Activated CD8-positive, alpha-beta T cell treated with anti-CD3 and anti-CD28 coated beads for 36 hours (primary cell): Measurements from ENCODE around the gene FAM47E. TPM values are rescaled to one million over a fixed set of nuclear protein-coding genes. Genes with fewer than 3 reads are reported as not detected.

Source experiments
- ATAC-seq: fragments of 200-7000 bp; cut with Tn5 transposase; one replicate; pipeline ENCODE4 v1.10.0; 2021; ENCODE audit warnings: mild to moderate bottlenecking, moderate library complexity
- CTCF ChIA-PET: fragments of 350-600 bp; sonication (Branson Sonifier 250); formaldehyde crosslinking; loops from one replicate; lab custom pipeline; 2021; ENCODE audit warnings: antibody characterized with exemption; lab: Charles Lee
- POLR2A ChIA-PET: fragments of 350-600 bp; sonication (Branson Sonifier 250); formaldehyde crosslinking; loops from one replicate; lab custom pipeline; 2021; ENCODE audit warnings: antibody characterized with exemption; lab: Charles Lee
- DNase-seq: peaks from one replicate; pipeline ENCODE4 v3.0.0-alpha.2; 2020
- H3K27ac Mint-ChIP-seq: one replicate; pipeline ENCODE4 v1.8.0; 2021; ENCODE audit warnings: mild to moderate bottlenecking, mixed read lengths
- H3K27me3 Mint-ChIP-seq: one replicate; pipeline ENCODE4 v1.8.0; 2021; ENCODE audit warnings: mixed read lengths
- H3K36me3 Mint-ChIP-seq: one replicate; pipeline ENCODE4 v1.8.0; 2021; ENCODE audit warnings: low read depth, mixed read lengths
- H3K4me1 Mint-ChIP-seq: one replicate; pipeline ENCODE4 v1.8.0; 2021; ENCODE audit warnings: low read depth, mixed read lengths
- H3K4me3 Mint-ChIP-seq: one replicate; pipeline ENCODE4 v1.8.0; 2021; ENCODE audit warnings: mild to moderate bottlenecking, moderate library complexity, mixed read lengths
- H3K9me3 Mint-ChIP-seq: one replicate; pipeline ENCODE4 v1.8.0; 2021; ENCODE audit warnings: mixed read lengths
- CTCF ChIP-seq: fragments of 200-600 bp; IDR thresholded peaks from one replicate; pipeline ENCODE4 v1.8.0; 2022; ENCODE audit warnings: antibody characterized with exemption, mild to moderate bottlenecking
- intact Hi-C: fragments of 100-400 bp; cut with micrococcal nuclease; formaldehyde crosslinking; loops from one replicate; pipeline ENCODE4 v1.10.0; 2022
- total RNA-seq, 2 experiments: library from RNA; stranded (reverse); gene quantifications; one replicate each; pipeline ENCODE4 v1.2.3, GENCODE V29; 2021

The FAM47E gene
- total RNA-seq, 2 experiments from 2014 or later = not detected

GRCh38 chr4:76206222-76206942 is 45.1 kb upstream of the FAM47E start:
- Mint-ChIP-seq H3K4me1 (peaks cover 28% of the 10 kb centered on the region), H3K27ac (no peak overlapping the region), H3K9me3 (no peaks in the 10 kb centered on the region), H3K27me3 (no peaks in the 10 kb centered on the region), H3K4me3 (no peak overlapping the region), H3K36me3 (no peaks in the 10 kb centered on the region)
- ATAC-seq (no peak), DNase-seq (no peak)
- no peak for TF ChIP-seq CTCF
- POLR2A ChIA-PET = no interaction called here
- CTCF ChIA-PET = interaction anchor here (1.1 to 2.5 kb wide), 2 partner anchors 27 to 149 kb away, joined by 3 to 9 read pairs; no protein-coding TSS in a partner anchor
- intact Hi-C loops = no loop called here

- ATAC-seq (no peak), DNase-seq (no peak)
- Mint-ChIP-seq H3K36me3 (no peaks in the 10 kb centered on the region), H3K27me3 (no peaks in the 10 kb centered on the region), H3K27ac (no peak overlapping the region), H3K9me3 (no peaks in the 10 kb centered on the region), H3K4me1 (peaks cover 33% of the 10 kb centered on the region), H3K4me3 (no peak overlapping the region)
- CTCF ChIA-PET = interaction anchor here (0.9 to 5.5 kb wide), 2 partner anchors 10 to 28 kb away, joined by 3 to 33 read pairs; no protein-coding TSS in a partner anchor
- intact Hi-C loops = no loop called here
- no peak for TF ChIP-seq CTCF
- POLR2A ChIA-PET = no interaction called here
Observed at GRCh38 chr4:76207549-76207948, 44.0 kb upstream of the FAM47E start.

- Mint-ChIP-seq H3K27me3 (no peaks in the 10 kb centered on the region), H3K27ac (no peak overlapping the region), H3K4me1 (peaks cover 39% of the 10 kb centered on the region), H3K9me3 (no peaks in the 10 kb centered on the region), H3K36me3 (no peaks in the 10 kb centered on the region), H3K4me3 (no peak overlapping the region)
- no peak for TF ChIP-seq CTCF
- intact Hi-C loops = no loop called here
- CTCF ChIA-PET = interaction anchor here (0.9 to 5.5 kb wide), 2 partner anchors 10 to 28 kb away, joined by 3 to 33 read pairs; no protein-coding TSS in a partner anchor
- ATAC-seq = no peak
- no peak for DNase-seq
- POLR2A ChIA-PET = no interaction called here
Observed at GRCh38 chr4:76208005-76208765, 43.3 kb upstream of the FAM47E start.

- intact Hi-C loops = no loop called here
- no peaks in the 10 kb centered on the region for H3K9me3 Mint-ChIP-seq
Observed at GRCh38 chr4:76209881-76210280, 41.6 kb upstream of the FAM47E start.

More at GRCh38 chr4:76209881-76210280, 41.6 kb upstream of the FAM47E start:
- DNase-seq (no peak), ATAC-seq (no peak)
- ChIA-PET CTCF (interaction anchor here (1.1 to 5.5 kb wide), 2 partner anchors 30 to 168 kb away, joined by 5 to 33 read pairs; no protein-coding TSS in a partner anchor), POLR2A (no interaction called here)
- Mint-ChIP-seq H3K27ac (no peak overlapping the region), H3K4me1 (peaks cover 42% of the 10 kb centered on the region), H3K27me3 (no peaks in the 10 kb centered on the region), H3K36me3 (peaks cover 2% of the 10 kb centered on the region), H3K4me3 (no peak overlapping the region)
- TF ChIP-seq CTCF = no peak
